K562 (cell line): ENCODE measurements around the gene ACP5. TPM values are rescaled to one million over a fixed set of nuclear protein-coding genes. Genes with fewer than 3 reads are reported as not detected.

Experiments
- CBX8 ChIP-seq: fragments of 200-600 bp; sonication (generic); IDR thresholded peaks from 2 replicates; pipeline ENCODE4 v1.6.1; 2012; ENCODE audit warnings: borderline replicate concordance, mixed run types, low read depth, mild to moderate bottlenecking, moderate library complexity, mixed read lengths, low read length, control low read depth, inconsistent platforms; ENCODE audit not compliant: poor library complexity, severe bottlenecking; ENCODE audit errors: extremely low read depth
- CC2D1A ChIP-seq: fragments of 450-650 bp; IDR thresholded peaks from 2 replicates; pipeline ENCODE4 v1.6.1; 2017; ENCODE audit warnings: mild to moderate bottlenecking
- CLOCK ChIP-seq: fragments of 250-450 bp; sonication (Bioruptor Pico); IDR thresholded peaks from 2 replicates; pipeline ENCODE4 v1.4.0; 2020; ENCODE audit warnings: mild to moderate bottlenecking, moderate library complexity, borderline replicate concordance
- DLX4 ChIP-seq: fragments of 250-450 bp; sonication (Bioruptor Pico); IDR thresholded peaks from 2 replicates; pipeline ENCODE4 v1.6.1; 2021; ENCODE audit warnings: mild to moderate bottlenecking
- ETS2 ChIP-seq: IDR thresholded peaks from 2 replicates; pipeline ENCODE4 v1.6.1; 2016; ENCODE audit warnings: borderline replicate concordance, missing genetic modification characterization, mild to moderate bottlenecking, moderate library complexity, missing compliant biosample characterization; ENCODE audit not compliant: poor library complexity, severe bottlenecking
- EZH2 ChIP-seq: IDR thresholded peaks from 2 replicates; pipeline ENCODE4 v1.6.1; 2012; ENCODE audit warnings: low read depth, mild to moderate bottlenecking, inconsistent platforms, low read length, borderline replicate concordance
- GTF2F1 ChIP-seq: IDR thresholded peaks from 2 replicates; pipeline ENCODE4 v1.6.1; 2011; ENCODE audit warnings: low read depth, low read length, improper control_type of control experiment
- KLF13 ChIP-seq: fragments of 450-650 bp; IDR thresholded peaks from 2 replicates; pipeline ENCODE4 v1.6.1; 2016; ENCODE audit warnings: missing genetic modification characterization, low read depth, mild to moderate bottlenecking, missing compliant biosample characterization, moderate library complexity, borderline replicate concordance
- MEF2D ChIP-seq: conservative IDR thresholded peaks from 2 replicates; pipeline ENCODE4 v1.6.1; 2016; ENCODE audit warnings: low read depth, missing genetic modification characterization, missing compliant biosample characterization
- MTA2 ChIP-seq: fragments of 450-650 bp; IDR thresholded peaks from 2 replicates; pipeline ENCODE4 v1.6.1; 2016; ENCODE audit warnings: low read depth
- NR1H2 ChIP-seq: sonication (generic); formaldehyde crosslinking; IDR thresholded peaks from 2 replicates; pipeline ENCODE4 v1.4.0; 2020; ENCODE audit warnings: mild to moderate bottlenecking, missing genetic modification reagents
- NRF1 ChIP-seq, 2 experiments: fragments of 450-650 bp; IDR thresholded peaks in 1 of 2; conservative IDR thresholded peaks in 1 of 2; 2 replicates each; pipeline ENCODE4 v1.6.1; 2014; ENCODE audit warnings: mild to moderate bottlenecking in 2 of 2
- POLR2H ChIP-seq: IDR thresholded peaks from 2 replicates; pipeline ENCODE4 v1.6.1; 2016; ENCODE audit warnings: missing genetic modification characterization, low read depth, mild to moderate bottlenecking, control low read depth, missing compliant biosample characterization, moderate library complexity
- RBM15 ChIP-seq: fragments of 200-400 bp; formaldehyde crosslinking; IDR thresholded peaks from 2 replicates; pipeline ENCODE4 v1.6.1; 2018; ENCODE audit warnings: mild to moderate bottlenecking, low read length, moderate library complexity; ENCODE audit not compliant: insufficient read depth
- SMAD1 ChIP-seq: fragments of 150-350 bp; IDR thresholded peaks from 2 replicates; pipeline ENCODE4 v1.6.1; 2014; ENCODE audit warnings: low read length, low read depth; ENCODE audit not compliant: partially characterized antibody
- SMARCA4 ChIP-seq: fragments of 450-650 bp; IDR thresholded peaks from 2 replicates; pipeline ENCODE4 v1.6.1; 2016
- SOX6 ChIP-seq: fragments of 450-650 bp; IDR thresholded peaks from 2 replicates; pipeline ENCODE4 v1.6.1; 2014; ENCODE audit warnings: mild to moderate bottlenecking
- SPI1 ChIP-seq: IDR thresholded peaks from 2 replicates; pipeline ENCODE4 v1.6.1; 2011; ENCODE audit warnings: low read depth, low read length, control low read depth, borderline replicate concordance
- STAT5A ChIP-seq: IDR thresholded peaks from 2 replicates; pipeline ENCODE4 v1.6.1; 2012; ENCODE audit warnings: low read length, inconsistent platforms, borderline replicate concordance
- ZNF324 ChIP-seq: fragments of 250-450 bp; sonication (Bioruptor Pico); IDR thresholded peaks from 2 replicates; pipeline ENCODE4 v1.4.0; 2020; ENCODE audit warnings: mild to moderate bottlenecking
- ZNF395 ChIP-seq: fragments of 200-800 bp; sonication (Bioruptor generic); IDR thresholded peaks from 2 replicates; pipeline ENCODE4 v1.6.1; 2017; ENCODE audit warnings: missing genetic modification characterization, missing compliant biosample characterization
- ZNF449 ChIP-seq: fragments of 250-450 bp; sonication (Bioruptor Pico); IDR thresholded peaks from 2 replicates; pipeline ENCODE4 v1.8.0; 2022; ENCODE audit warnings: moderate library complexity, mild to moderate bottlenecking, inconsistent platforms
- ZNF644 ChIP-seq: fragments of 200-800 bp; sonication (Bioruptor generic); IDR thresholded peaks from 2 replicates; pipeline ENCODE4 v1.6.1; 2016; ENCODE audit warnings: low read depth, missing genetic modification characterization, missing compliant biosample characterization
- polyA plus RNA-seq, 8 experiments: library from polyadenylated mRNA; depleted of rRNA in 4 of 8; stranded (reverse) in 5 of 8; unstranded in 3 of 8; fragments of >200 nt; fragmentation: Nextera tagmentation in 2 of 8; fragmentation: Illumina TruSeq in 1 of 8; extraction: Ambion mirVana in 2 of 8; extraction: Trizol in 1 of 8; gene quantifications; 2 replicates each; pipeline versions ENCODE4 v1.2.1 to v1.2.3, GENCODE V29; 2011 to 2014; ENCODE audit warnings: inconsistent platforms in 1 of 8, missing spikeins in 1 of 8
- total RNA-seq, 7 experiments: library from RNA; depleted of rRNA in 6 of 7; stranded (reverse); fragments of >200 nt in 6 of 7; fragmentation: Illumina TruSeq in 2 of 7; extraction: Trizol in 2 of 7; gene quantifications; 2 replicates each; pipeline versions ENCODE4 v1.2.1 to v1.2.3, GENCODE V29; 2011 to 2021; ENCODE audit warnings: low replicate concordance in 1 of 7

Gene ACP5
- total and polyA plus RNA-seq, 9 of the 15 experiments (the other 6 are each of a cell fraction or from before 2014, with no cell fraction given), result 0.06 to 1.1 (median 0.31) TPM; not detected in 1

- TF ChIP-seq STAT5A (peak; percentile 83), MTA2 (peak; percentile 88), ZNF324 (CRISPR knock-in tag) (no peak), SMAD1 (peak; percentile 30), ETS2 (tag) (no peak), SMARCA4 (peak; percentile 92), SPI1 (no peak), MEF2D (tag) (no peak), ZNF449 (CRISPR knock-in tag) (no peak), CC2D1A (peak; percentile 93), NR1H2 (CRISPR knock-in tag) (no peak), KLF13 (tag) (no peak), GTF2F1 (no peak), NRF1 (conservative IDR thresholded peaks at IDR 0.05 in 1 of 2, IDR thresholded peaks at IDR 0.05 in 1 of 2) (no peak), POLR2H (tag) (no peak; the same call in 1 of the 2 replicates), DLX4 (no peak), EZH2 (no peak), CLOCK (CRISPR knock-in tag) (no peak), SOX6 (peak; percentile 84), RBM15 (no peak), CBX8 (no peak), ZNF644 (tag) (no peak), ZNF395 (peak; percentile 80; the same call in 1 of the 2 replicates)
These were observed 16.9 kb downstream of the ACP5 start (continued) for GRCh38 chr19:11560404-11561051.
